Astrocyte of the cerebellum (primary cell): ENCODE results near the gene FER1L5.

ENCODE experiments used
- DNase-seq: peaks from one replicate; pipeline ENCODE4 v3.0.0-alpha.2; 2011; ENCODE audit warnings: low read depth
- H3K4me3 ChIP-seq: 2 replicates; pipeline ENCODE4 v1.5.1; 2011; ENCODE audit warnings: mild to moderate bottlenecking, low read depth, low read length, moderate library complexity
- in situ Hi-C: cut with HindIII; loops from 2 replicates; pipeline ENCODE4 v1.10.0; 2017; ENCODE audit warnings: low sequenced_read_pairs
- TF ChIP-seq, protein P1 (sequence below): IDR thresholded peaks from 2 replicates; pipeline ENCODE4 v1.5.1; 2012; ENCODE audit warnings: low read length, low read depth, moderate library complexity, mild to moderate bottlenecking; ENCODE audit errors: missing control alignments

Gene FER1L5

GRCh38 chr2:96602330-96602823, 40.2 kb upstream of the FER1L5 start:
- no peak overlapping the region for H3K4me3 ChIP-seq
- DNase-seq, result no peak
- TF ChIP-seq, protein P1, sequence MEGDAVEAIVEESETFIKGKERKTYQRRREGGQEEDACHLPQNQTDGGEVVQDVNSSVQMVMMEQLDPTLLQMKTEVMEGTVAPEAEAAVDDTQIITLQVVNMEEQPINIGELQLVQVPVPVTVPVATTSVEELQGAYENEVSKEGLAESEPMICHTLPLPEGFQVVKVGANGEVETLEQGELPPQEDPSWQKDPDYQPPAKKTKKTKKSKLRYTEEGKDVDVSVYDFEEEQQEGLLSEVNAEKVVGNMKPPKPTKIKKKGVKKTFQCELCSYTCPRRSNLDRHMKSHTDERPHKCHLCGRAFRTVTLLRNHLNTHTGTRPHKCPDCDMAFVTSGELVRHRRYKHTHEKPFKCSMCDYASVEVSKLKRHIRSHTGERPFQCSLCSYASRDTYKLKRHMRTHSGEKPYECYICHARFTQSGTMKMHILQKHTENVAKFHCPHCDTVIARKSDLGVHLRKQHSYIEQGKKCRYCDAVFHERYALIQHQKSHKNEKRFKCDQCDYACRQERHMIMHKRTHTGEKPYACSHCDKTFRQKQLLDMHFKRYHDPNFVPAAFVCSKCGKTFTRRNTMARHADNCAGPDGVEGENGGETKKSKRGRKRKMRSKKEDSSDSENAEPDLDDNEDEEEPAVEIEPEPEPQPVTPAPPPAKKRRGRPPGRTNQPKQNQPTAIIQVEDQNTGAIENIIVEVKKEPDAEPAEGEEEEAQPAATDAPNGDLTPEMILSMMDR, result no peak
- in situ Hi-C loops, result no loop called here

DNA sequence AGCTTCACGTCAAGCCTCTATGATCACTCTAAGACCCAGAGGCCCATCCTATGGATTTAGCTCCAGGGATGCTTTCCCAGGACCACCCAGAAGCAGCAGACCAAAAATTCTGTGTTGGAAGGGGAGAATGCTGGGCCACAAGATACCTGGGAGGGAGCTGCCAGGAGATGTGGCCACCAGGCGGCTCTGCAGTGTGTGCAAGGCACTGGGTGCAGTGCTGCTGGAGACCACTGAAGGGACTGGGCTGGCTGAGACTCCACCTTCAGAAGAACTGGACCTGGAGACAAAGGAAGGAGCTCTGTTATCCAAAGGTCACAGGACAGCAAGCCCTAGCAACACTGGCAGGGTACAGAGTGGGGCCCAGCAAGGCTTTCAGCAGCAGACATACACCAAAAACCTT, 38.5 kb upstream of the FER1L5 start:
- DNase-seq, result no peak
- in situ Hi-C loops, result no loop called here
- TF ChIP-seq, protein P1, result no peak
- no peak overlapping the region for H3K4me3 ChIP-seq

DNA sequence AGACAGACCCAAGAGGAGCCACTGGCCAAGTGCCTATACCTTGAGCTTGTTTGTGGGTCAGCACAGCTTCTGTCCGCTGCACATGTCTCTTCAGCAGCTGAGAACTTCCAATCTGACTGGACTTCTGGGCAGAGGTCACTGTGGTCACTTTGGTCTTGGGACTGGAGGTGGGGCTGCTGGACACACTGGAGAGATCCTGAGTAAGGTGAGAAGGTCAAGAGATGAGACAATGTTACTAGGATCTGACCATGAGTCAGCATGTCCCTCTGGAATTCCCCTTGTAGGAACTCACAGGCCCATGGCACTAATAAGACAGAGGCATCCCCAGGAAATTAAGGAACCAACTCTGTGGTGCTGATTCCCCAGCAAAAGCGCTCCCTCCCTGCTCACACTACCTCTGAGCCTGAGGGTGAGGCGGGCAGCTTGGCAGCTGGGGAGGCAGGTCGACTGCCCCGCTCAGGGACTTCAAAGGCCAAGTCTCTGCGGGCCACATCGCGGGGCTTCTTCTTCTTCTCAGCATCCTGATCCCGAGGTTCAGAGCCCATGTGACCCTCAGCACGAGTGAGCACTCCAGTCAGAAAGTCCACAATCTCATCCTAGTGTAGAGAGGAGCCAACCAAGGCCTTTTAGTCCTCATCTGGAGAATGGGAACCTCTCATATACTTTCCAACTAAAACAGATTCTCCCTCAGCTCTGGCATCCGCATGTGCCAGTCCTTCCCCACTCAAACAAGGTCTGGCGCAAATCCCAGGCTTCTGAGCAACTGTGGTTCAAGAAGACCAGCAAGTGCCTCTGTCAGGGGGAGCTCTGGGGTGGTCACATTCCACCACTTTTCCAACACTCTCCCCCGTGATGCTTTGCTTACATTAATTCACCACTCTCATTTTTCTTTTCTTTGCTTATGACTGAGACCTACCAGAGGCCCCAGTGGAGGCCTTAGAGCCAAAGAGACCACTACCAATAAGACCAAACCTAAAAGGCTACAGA, 33.8 kb upstream of the FER1L5 start:
- peak; percentile 44 for DNase-seq
- TF ChIP-seq, protein P1, result no peak
- no peak overlapping the region for H3K4me3 ChIP-seq
- in situ Hi-C loops, result no loop called here

DNA sequence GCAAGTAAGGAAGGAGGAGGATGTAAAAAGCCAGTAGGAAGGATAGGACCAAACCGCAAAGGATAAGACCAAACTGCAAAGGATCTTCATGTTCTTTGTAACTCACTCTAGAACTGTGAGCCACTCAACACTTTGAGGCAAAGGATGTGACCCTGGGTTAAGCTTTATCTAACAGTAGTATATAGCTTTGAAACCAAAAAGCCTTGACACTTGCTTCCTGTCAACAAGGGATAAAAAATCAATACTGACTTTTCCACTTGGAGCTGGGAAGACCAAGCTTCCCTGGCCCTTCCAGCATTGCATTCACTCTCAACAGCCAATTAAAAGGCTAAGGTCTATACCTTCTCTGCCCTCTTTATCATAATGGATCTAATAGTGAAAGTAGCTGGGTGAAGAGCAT, 26.4 kb upstream of the FER1L5 start:
- no peak for DNase-seq
- TF ChIP-seq, protein P1, result no peak
- H3K4me3 ChIP-seq, result no peak overlapping the region
- in situ Hi-C loops, result no loop called here

DNA sequence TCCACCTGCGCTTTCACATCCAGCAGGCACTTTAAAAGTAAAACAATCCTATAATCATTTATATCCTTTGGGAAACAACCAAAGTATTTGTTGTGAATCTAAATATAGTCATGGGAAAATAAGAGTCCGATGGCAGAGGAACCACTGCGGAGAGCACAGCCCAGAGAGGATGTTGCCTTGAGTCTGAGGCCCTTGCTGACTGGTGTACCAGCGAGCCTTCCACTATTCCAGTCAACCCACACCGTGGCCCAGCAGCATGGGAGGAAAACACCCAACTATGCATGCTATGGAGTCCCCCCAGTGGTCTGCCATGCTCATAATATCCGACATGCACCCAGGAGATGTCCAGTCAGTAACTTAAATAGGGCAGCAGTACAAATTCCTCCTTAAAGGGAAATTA, 26.0 kb upstream of the FER1L5 start:
- TF ChIP-seq, protein P1, result no peak
- DNase-seq, result no peak
- in situ Hi-C loops, result no loop called here

GRCh38 chr2:96617012-96617411, 25.6 kb upstream of the FER1L5 start:
- TF ChIP-seq, protein P1, result no peak
- in situ Hi-C loops, result no loop called here
- no peak for DNase-seq
- no peak overlapping the region for H3K4me3 ChIP-seq

More for the DNA sequence above, 26.0 kb upstream of the FER1L5 start:
- H3K4me3 ChIP-seq, result no peak overlapping the region
